Forelimb muscle (tissue), 1 donor: ENCODE measurements around the gene PPT1. TPM values are rescaled to one million over a fixed set of nuclear protein-coding genes. Genes with fewer than 3 reads are reported as not detected.
"Not testable (repeated sequence)": the region's sequence is repeated elsewhere in the genome, so short reads cannot be mapped to it uniquely, and the experiment has no call there.

ENCODE experiments used
- DNase-seq: peaks from one replicate; pipeline ENCODE4 v3.0.0-alpha.2; 2013; ENCODE audit warnings: low read depth
- polyA plus RNA-seq: library from polyadenylated mRNA; unstranded; fragments of 120-200 nt; gene quantifications from one replicate; pipeline ENCODE4 v1.2.1, GENCODE V29; 2013; ENCODE audit not compliant: insufficient read length

PPT1 gene
- polyA plus RNA-seq, 1 donor, result 35.2 TPM

DNA sequence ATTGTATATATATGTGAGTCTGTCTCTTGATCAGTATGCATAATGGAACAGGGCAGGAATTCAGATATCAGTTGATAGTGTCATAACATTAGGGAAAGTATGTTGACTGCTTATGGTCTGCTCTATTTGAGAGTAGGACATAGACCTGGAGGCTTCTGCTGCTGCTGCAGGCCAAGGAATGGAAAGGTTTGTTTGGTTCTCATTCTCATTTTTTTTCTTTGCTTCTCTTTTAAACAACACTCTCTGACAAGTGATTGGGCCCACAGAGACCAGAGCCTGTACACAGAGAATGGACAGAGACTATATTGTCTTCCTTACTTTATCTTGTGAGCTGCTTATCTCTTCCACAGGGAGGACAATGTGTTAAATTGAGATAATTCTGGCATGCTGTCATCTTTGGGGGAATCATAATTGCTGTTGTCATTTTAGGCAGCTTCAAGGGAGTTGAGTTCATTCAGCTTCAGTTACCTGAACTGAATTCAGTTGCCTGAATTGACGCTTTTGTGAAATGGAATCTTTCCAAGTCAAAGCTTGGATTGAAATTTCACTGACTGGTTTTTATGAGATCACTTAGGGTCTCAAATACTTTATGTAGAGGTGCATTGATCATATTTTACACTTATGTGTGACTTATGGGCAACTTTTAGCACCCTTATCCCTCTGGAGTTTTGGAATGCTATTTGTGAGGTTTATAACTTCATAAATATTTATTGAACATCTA is 39.6 kb downstream of the PPT1 start:
- DNase-seq, result no peak

DNA sequence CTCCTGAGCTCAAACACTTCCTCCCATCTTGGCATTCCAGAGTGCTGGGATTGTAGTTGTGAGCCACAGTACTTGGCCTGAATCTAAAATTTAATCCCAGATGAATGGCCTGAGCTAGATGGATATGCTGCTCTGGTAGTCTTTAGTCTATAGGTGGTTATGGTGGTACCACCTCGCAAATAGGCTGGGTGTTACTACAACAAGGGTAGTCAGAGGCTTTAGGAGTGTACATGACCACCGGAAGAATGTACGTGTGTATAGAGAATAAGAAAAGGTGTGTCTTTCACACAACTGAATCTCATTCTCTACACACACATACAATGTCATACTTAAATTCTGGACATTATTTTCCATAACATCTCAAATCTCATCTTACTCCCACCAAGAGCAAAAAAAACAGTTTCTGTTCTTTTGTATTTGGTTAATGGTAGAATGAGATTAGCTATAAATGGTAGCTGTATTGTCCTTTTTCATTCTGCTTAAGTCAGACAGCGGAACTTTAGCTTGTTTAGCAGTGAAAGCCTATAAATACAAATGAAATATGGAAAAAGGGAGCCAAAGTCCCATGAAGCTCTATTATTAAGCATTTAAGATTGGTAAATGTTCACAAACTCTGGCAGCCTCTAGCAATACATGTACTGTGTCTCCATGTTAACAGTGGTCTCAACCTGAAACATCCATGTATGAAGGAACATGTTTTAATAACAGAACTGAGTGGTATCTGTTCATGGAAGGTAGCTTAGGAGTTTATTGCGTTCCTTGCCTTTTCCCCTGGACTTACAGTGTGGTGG is 40.3 kb downstream of the PPT1 start:
- DNase-seq, result no peak

DNA sequence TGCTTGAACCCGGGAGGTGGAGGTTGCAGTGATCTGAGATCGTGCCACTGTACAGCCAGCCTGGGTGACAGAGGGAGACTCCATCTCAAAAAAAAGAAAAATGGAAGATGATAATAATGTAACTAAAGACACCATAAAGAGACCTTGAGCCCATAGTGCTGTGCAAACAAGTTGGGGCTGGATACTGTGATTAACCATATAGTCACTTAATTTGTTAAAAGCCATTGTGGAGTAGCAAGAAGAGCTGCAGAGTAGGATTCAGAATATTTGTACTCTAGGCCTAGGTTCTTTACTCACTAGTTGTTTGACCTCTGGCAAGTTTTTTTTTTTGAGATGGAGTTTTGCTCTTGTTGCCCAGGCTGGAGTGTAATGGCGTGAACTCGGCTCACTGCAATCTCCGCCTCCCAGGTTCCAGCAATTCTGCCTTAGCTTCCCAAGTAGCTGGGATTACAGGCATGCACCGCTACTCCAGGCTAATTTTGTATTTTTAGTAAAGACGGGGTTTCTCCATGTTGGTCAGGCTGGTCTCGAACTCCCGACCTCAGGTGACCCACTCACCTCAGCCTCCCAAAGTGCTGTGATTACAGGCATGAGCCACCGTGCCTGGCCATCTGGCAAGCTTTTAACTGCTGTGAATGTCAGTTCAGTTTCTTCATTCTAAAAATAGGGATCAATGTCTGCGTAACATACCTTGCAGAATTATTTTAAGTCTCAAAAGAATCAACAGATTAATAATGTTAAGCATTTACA is 43.7 kb downstream of the PPT1 start:
- no peak for DNase-seq

DNA sequence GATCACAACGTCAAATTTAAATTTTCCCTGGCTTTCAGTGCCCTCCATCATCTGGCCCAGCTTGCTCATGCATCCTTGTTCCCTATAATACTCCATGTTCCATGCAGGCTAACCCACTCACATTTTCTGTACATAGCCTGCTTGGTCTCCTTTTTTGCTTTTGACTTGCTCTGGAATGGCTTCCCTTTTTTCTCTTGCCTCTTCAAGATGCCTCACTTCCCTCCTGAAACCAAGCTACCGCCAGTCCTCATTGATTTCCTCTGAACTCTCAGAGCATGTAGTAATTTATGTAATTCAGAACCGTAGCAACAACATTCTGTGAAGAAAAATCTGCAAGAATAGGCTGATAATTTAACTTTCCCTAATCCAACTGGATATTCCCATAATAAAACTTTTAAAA is 46.2 kb downstream of the PPT1 start:
- no peak for DNase-seq

DNA sequence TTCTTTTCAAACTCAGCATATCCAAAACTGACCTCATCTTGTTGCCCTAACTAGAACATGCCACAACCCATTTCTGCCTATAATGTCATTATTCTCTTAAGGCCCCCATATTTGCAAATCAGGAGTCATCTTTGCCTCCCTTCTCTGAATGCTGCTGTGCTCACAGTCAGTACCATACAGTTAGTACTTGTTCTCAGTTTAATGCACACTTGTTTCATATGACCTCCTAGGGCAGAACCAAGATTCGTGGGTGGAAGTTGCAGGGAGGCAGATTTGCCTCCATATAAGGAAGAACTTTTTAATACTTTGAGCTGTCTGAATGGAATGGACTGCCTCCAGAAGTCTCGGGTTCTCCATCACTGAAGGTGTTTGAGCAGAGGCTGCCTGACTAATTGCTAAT is 47.3 kb downstream of the PPT1 start:
- no peak for DNase-seq

DNA sequence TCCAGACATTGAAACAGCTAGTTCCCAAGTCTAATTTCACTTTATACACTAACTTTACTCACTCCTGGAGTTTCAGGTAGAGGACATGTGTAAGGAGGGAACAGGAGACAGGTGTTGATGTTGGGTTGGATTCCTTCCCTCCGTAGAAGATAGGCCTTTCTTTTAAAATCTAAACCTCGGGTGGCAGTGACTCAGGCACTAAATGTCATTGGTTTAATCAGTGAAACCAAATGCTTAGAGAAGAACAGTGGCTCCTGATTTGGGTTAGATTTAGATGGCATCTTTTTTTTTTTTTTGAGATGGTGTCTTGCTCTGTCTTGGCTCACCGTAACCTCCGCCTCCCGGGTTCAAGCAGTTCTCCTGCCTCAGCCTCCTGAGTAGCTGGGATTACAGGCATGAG is 49.3 kb downstream of the PPT1 start:
- DNase-seq, result no peak

DNA sequence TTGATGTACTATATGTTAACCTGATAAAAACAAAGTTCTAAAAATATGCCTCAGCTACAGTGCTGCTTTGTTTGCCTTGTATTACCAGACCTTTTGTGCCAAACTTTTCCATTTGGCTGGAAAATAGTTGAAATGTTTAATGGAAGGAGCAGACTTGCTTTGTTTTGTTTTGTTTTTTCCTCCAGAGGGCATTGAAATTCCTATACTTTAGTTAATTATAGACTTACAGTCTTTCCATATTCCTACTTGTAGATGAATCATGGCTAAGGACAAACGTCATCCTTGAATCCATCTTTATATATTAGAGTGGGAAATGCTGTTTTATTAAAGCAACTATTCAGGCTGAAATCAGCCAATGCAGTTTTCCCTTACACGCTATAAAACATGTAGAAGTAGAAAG is 49.8 kb downstream of the PPT1 start:
- DNase-seq, result no peak

DNA sequence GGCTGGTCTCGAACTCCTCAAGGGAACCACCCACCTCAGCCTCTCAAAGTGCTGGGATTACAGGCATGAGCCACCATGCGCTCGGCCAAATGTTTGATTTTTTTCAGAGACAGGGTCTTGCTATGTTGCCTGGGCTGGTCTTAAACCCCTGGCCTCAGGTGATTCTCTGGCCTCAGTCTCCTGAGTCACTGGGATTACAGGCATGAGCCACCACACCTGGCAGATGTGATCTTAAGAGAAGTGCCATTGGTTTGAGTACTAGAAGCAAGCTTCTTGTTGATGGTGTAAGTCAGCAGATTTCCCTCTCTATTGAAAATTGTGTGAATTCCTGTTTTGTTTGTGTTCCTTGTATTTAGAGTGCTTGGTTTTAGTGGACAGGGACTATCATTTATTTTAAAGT is 51.3 kb downstream of the PPT1 start:
- no peak for DNase-seq

DNA sequence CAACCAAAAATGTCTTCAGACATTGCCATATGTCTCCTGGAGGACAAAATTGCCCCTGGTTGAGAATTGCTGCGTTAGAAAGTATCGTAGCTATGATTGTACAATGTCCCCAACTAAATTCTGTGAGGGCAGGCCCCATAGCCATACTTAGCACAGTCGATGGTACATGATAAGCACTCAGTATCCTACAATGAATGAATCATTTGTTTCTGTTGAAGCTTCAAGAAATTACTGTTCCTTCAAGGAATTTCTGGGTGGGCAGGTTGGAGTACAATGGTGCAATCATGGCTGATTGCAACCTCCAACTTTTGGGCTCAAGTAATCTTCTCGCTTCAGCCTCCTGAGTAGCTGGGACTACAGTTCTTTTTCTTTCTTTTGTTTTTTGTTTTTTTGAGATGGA is 51.9 kb downstream of the PPT1 start:
- DNase-seq, result no peak

DNA sequence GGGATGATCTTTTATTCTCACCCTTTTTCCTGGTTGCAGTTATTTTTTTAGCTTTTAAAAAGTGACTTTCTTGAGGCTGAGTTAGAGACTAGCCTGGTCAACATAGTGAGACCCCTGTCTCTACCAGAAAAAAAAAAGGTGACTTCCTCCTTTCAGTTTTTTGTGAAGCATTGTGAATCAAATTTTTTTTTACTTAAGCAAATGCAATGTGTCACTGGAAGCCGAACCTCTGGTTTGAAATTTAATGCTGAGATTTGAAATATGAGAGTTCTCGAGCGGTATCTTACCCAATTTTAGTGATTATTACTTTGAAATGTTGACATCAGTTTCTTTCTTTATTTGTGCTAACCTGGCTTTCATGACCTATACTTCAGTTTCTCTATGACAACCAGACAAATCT is 52.9 kb downstream of the PPT1 start:
- no peak for DNase-seq

DNA sequence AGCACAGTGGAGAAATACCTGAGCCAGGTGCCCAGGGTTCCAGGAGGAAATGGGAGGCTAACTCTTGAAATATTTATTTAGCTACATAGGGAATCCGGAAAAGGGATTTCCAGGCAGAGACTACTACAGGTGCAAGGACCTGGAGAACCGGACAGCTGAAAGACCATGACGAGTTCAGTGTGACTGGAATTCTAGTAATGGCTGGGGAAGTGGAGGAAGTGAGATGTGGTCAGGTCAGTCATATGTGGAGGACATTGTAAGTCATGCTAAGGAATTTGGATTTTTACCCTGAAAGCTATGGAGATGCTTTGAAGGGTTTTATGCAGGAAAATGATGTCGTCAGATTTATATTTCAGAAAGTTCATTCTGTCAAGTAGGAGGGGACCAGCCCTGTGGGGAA is 54.7 kb downstream of the PPT1 start:
- no peak for DNase-seq

DNA sequence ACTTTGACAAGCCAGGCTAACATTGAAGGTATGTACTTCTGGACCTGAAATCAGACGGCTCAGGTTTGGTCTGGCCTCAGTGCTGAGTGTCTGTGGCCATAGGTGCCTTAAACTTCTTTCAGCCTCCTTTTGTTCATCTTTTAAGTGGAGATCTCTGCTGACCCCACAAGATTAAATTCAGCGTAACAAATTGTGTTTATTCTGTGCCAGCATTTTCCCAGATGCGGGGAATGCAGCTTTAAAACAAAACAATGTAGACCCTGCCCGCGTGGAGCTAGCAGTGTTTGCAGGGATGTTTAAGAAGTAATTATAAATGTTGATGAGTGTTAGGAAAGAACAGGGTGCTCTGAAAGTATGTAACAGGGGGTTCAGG is 55.6 kb downstream of the PPT1 start:
- DNase-seq, result no peak

DNA sequence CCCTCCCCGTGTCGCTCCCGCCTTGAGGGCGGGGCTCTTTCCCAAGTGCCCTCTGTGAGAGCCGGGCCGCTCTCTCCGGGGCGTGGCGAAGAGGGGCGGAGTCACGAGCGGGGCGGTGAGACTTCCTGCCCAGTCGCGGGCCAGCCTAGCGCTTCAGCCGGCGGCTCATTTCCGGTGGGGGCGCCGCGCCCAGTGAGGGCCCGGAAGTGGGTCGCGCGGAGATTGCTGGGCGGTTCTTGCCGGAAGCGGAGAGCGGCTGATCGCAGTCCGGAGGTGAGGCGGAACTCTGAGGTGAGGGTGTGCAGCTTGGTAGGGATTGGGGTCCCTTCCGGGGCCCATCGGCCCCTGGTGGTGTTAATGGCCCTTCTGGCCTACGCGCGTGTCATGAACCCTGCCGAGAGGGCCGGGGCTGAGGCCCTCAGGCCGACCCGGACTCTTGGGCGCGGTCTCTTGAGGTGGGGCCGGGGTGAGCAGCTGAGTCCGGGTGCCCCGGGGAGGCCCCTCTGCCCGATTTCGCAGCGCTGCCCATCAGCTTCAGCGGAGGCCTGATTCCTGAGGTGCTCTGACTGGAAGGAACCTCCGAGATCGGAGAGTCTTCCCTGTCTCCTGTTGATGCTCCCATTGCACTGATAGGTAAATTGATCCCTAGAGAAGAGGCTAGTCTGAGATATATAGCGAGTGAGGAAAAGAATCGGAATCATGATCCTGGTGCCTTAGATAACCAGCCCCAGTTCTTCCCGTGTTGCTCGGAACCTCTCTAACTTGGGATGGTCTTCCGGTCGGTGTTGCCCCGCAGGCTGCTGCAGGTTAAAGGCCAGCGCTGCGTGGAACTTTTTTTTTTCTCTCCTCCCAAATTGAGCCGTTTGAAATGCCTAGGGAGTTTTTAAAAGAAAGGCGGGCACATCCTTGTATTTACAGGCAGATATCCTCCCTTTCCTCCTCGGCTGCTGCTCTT is 56.3 kb downstream of the PPT1 start, which contains the start of gene CAP1:
TSS of gene CAP1 (plus strand) at position 219 of the 955 bp plus-strand sequence. CDS start 18,618 bp downstream, outside the sequence.
- peak; percentile 93 for DNase-seq

DNA sequence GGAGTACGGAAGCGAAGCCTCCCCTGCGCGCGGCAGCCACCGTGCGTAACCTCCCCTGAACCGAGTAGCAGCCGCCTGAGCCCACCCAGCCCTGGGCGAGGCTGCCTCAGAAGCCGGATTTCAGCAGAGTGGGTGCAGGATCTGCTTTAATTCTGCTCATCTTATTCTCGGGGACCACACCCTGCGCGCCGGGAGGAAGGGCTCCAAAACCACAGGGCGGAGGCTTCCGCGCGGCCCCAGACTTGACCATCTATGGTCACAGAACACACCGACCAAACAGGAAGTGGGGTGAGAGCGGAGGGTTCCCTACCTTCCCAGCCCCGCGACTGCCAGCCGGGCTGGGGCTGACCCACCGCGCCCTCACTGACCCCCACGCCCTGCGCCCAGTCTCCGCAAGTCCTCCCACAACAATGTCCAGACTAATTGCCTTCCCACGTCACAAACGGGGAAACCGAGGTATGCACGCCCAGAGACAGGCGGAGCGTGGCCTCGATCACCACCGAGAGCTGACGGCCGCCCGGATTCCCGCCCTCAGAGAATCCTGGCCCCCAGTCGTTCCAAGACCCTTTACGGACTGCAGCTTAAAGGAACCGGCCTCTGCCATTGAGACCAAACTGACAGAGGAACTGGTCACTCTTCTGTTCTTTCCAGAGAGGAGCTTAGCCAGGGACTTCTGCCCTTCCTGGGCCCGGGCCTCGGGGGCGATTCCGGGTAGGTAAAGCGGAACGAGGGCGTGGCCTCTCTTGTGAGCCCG is 57.1 kb downstream of the PPT1 start:
- DNase-seq, result peak; percentile 35

DNA sequence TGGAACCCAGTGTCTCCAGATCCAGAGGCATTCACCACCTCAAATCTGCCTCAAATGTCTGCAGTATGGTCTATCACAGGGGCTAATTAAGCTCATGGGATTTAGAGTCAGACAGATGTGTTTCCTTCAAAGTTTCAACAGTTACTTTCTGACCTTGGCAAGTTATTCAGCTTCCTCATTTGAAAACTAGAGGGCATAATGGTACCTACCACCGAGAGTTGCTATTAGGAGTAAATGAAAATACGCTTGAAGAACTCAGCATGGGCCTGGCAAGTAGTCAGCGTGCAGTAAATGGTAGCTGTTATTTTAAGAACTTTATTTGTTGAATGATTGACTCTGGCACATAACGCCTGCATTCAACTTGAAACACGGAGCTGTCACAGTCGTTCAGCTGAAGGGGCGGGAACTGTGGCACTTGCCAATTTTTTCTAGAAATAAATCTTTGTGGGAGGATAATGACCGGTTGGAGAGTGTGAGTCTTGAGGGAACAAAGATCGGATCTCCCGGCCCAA is 57.8 kb downstream of the PPT1 start:
- peak; percentile 25 for DNase-seq

DNA sequence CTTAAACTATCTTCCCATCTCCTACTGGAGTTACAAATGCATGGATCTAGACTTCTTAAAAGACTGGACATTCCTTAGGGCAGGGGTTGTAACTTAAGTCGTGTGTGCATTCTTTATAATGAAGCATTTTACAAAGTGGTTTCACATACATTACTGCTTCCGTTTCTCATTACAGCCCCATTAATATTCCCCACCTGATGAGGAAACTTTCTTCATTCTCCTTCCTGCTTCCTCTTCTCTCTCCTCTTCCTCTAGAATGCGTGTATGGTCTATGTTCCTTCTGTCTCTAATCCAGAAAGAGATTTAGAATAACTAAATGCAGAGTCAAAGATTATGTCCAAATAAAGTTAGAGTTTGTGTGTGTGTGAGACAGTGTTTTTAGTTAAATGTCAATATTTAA is 58.4 kb downstream of the PPT1 start:
- DNase-seq, result no peak

DNA sequence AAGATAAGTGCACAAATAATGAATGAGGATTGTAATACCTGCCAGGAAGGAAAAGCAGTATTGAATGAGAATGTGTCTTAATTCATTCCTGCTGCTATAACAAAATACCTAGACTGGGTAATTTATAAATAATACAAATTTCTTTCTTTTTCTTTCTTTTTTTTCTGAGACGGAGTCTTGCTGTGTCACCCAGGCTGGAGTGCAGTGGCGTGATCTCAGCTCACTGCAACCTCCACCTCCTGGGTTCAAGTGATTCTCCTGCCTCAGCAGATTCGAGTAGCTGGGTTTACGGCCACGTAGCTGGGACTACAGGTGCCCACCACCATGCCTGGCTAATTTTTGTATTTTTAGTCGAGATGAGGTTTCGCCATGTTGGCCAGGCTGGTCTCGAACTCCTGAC is 59.8 kb downstream of the PPT1 start:
- not testable (repeated sequence) for DNase-seq

DNA sequence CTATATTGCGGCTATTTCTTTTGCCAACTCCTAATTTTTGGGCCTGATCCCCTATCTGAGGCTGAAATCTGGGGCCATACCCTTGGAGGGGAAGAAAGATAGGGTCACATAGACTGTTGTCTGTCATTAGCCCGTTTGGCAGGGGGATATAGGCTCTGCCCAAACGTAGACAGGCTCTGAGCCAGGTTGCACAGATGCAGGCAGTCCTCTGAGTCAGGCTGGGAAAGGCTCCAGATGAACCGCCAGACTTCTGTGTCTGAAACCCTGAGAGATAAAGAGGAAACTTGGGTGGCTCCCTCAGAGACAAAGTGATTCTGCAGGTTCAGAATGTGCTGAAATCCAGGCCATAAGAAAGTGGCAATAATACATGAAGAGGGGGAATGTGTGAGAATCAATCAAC is 60.5 kb downstream of the PPT1 start:
- DNase-seq, result peak; percentile 20

DNA sequence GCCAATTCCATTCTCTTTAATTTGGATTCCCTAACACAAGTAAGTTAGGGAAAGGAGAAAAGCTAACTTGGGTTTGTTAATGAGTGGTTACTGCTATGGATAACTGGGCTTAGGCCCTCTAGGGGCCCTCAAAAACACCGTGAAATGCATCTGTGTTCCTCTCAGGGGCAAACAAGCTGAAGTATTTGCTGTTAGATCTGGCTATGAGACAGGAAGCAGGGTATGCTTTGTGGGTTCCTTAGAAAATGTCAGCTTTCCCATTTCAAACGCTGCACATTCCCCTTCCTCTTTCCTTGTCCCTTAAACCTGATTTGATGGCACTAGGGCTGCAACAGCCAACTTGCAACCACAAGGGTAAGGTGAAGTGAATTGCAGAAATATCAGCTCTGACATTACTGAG is 62.2 kb downstream of the PPT1 start:
- DNase-seq, result no peak

DNA sequence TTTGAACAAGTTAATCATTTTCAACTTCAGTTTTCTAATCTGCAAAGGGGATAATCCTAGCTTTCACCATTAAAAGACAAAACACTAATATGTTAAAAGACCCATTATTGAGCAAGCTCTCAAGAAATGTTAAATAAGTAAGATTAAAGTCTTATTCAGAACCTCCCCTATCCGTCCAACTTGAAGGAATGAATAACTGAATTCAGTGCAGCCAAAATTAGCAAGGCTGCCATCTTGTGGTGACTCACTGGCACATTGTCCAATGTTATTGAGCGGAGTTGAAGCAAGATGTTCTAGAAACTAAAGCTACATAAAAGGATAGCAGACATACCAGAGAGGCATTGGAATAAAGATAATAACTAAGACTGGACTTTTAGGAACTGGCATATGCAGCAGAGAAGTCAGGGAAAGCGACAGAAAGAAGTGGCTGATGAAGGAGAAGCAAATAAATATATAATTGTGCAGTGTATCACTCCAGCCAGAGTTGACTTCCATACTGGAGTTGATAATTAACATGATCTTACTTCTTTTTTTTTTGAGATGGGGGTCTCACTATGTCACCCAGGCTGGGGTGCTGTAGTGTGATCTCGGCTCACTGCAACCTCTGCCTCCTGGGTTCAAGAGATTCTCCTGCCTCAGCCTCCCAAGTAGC is 64.7 kb downstream of the PPT1 start:
- DNase-seq, result peak; percentile 24
